Smooth muscle cell (in vitro differentiated cells): ENCODE measurements around the gene TSTD2. TPM values are rescaled to one million over a fixed set of nuclear protein-coding genes. Genes with fewer than 3 reads are reported as not detected.
"Not testable (repeated sequence)": the region's sequence is repeated elsewhere in the genome, so short reads cannot be mapped to it uniquely, and the experiment has no call there.

Source experiments
- DNase-seq: peaks from one replicate; lab custom pipeline; 2025; ENCODE audit not compliant: unreplicated experiment; lab: John Stamatoyannopoulos, UW
- H2AFZ ChIP-seq: fragments of 200-600 bp; sonication (generic); 2 replicates; pipeline ENCODE4 v1.6.0; 2016; ENCODE audit warnings: antibody characterized with exemption, low read depth, mild to moderate bottlenecking
- H3F3A ChIP-seq: fragments of 200-600 bp; sonication (generic); 2 replicates; pipeline ENCODE4 v1.6.0; 2017; ENCODE audit warnings: antibody characterized with exemption, low read depth
- H3K27ac ChIP-seq: fragments of 200-600 bp; sonication (generic); 2 replicates; pipeline ENCODE4 v1.5.1; 2016; ENCODE audit warnings: low read depth, mild to moderate bottlenecking
- H3K27me3 ChIP-seq: fragments of 200-600 bp; sonication (generic); 2 replicates; pipeline ENCODE4 v1.6.1; 2016; ENCODE audit warnings: low read depth, mild to moderate bottlenecking
- H3K36me3 ChIP-seq: fragments of 200-600 bp; sonication (generic); 2 replicates; pipeline ENCODE4 v1.5.1; 2016; ENCODE audit warnings: low read depth
- H3K4me1 ChIP-seq: fragments of 200-600 bp; sonication (generic); 2 replicates; pipeline ENCODE4 v1.5.1; 2016; ENCODE audit warnings: low read depth
- H3K4me2 ChIP-seq: fragments of 200-600 bp; sonication (generic); 2 replicates; pipeline ENCODE4 v1.6.0; 2016; ENCODE audit warnings: mild to moderate bottlenecking
- H3K4me3 ChIP-seq: fragments of 200-600 bp; sonication (generic); 2 replicates; pipeline ENCODE4 v1.5.1; 2016; ENCODE audit warnings: mild to moderate bottlenecking
- H3K79me2 ChIP-seq: fragments of 200-600 bp; sonication (generic); 2 replicates; pipeline ENCODE4 v1.6.0; 2016; ENCODE audit warnings: low read depth, mild to moderate bottlenecking
- H3K9ac ChIP-seq: fragments of 200-600 bp; sonication (generic); 2 replicates; pipeline ENCODE4 v1.6.0; 2016; ENCODE audit warnings: low read depth
- H3K9me3 ChIP-seq: fragments of 200-600 bp; sonication (generic); replicated peaks from 2 replicates; pipeline ENCODE4 v1.5.1; 2016; ENCODE audit warnings: low read depth
- H4K20me1 ChIP-seq: fragments of 200-600 bp; sonication (generic); 2 replicates; pipeline ENCODE4 v1.6.0; 2016; ENCODE audit warnings: low read depth
- CTCF ChIP-seq: fragments of 200-600 bp; sonication (generic); IDR thresholded peaks from 2 replicates; pipeline ENCODE4 v1.5.1; 2017; ENCODE audit warnings: borderline replicate concordance, mild to moderate bottlenecking, antibody characterized with exemption; ENCODE audit not compliant: insufficient read depth, poor library complexity, severe bottlenecking
- WGBS: methylation state at CpG from one replicate; pipeline ENCODE4 v1.1.7; 2016; ENCODE audit warnings: low lambda C conversion rate; 5-methylcytosine and 5-hydroxymethylcytosine counted together
- polyA plus RNA-seq: library from polyadenylated mRNA; unstranded; fragments of >200 nt; fragmentation: Nextera tagmentation; extraction: Ambion mirVana; gene quantifications from 2 replicates; pipeline ENCODE4 v1.2.1, GENCODE V29; 2016
- total RNA-seq: library from RNA; depleted of rRNA; stranded (reverse); fragments of >200 nt; gene quantifications from 2 replicates; pipeline ENCODE4 v1.2.3, GENCODE V29; 2014

Gene TSTD2
- total and polyA plus RNA-seq, 2 experiments from 2014 or later, result 8.5 to 23.5 TPM

DNA sequence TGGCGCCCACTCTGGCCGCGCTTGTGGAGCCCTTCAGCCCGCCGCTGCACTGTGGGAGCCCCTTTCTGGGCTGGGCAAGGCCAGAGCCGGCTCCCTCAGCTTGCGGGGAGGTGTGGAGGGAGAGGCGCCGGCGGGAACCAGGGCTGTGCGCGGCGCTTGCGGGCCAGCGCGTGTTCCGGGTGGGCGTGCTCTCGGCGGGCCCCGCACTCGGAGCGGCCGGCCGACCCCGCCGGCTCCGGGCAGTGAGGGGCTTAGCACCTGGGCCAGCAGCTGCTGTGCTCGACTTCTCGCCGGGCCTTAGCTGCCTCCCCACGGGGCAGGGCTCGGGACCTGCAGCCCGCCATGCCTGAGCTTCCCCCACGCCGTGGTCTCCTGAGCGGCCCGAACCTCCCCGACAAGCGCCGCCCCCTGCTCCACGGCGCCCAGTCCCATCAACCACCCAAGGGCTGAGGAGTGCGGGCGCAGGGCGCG lies 59.0 kb downstream of the TSTD2 start:
- 98% methylated on average over 35 of the region's 47 CpGs for WGBS
- H3K27ac ChIP-seq, result not testable (repeated sequence)

DNA sequence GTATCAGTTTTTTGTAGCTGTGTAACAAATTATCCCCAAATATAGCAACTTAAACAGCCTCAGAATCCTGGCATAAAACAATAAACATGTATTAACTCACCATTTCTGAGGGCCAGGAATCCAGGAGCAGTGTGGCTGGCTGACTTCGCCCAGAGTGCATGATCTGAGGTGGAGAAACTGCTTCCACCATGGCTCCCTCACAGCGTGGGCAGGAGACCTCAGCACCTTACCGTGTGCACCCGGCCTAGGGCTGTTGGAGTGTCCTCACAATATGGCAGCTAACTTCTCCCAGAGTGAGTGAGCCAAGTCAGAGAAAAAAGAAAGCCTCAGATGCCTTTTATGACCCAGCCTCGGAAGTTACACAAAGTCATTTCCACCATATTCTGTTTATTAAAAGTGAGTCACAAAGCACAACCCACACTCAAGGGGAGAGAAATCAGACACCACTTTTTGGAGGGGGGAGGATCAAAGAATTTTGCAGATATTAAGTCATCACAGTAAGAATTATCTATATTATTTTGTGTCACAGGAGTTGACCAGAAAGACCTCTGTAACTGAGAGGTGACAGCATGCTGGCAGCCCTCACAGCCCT lies 59.6 kb downstream of the TSTD2 start:
- 86% methylated on average over 5 of the region's 5 CpGs for WGBS
- H3K9me3 ChIP-seq, result no peaks in the 10 kb centered on the region
- DNase-seq, result no peak
- no peaks in the 10 kb centered on the region for H3K4me1 ChIP-seq
- H4K20me1 ChIP-seq, result no peaks in the 10 kb centered on the region
- H3K27ac ChIP-seq, result no peak overlapping the region
- H3K79me2 ChIP-seq, result no peaks in the 10 kb centered on the region
- H3K4me2 ChIP-seq, result no peak overlapping the region
- no peaks in the 10 kb centered on the region for H3F3A ChIP-seq
- TF ChIP-seq CTCF, result no peak
- no peaks in the 10 kb centered on the region for H3K27me3 ChIP-seq
- H2AFZ ChIP-seq, result no peak overlapping the region
- H3K36me3 ChIP-seq, result no peaks in the 10 kb centered on the region
- H3K4me3 ChIP-seq, result no peak overlapping the region
- H3K9ac ChIP-seq, result no peak overlapping the region

More for the DNA sequence above, 59.0 kb downstream of the TSTD2 start:
- not testable (repeated sequence) for H3K9ac ChIP-seq, H3K36me3 ChIP-seq, H3K4me3 ChIP-seq, H3K9me3 ChIP-seq, H3K27me3 ChIP-seq, H3F3A ChIP-seq, H3K79me2 ChIP-seq, DNase-seq, H3K4me2 ChIP-seq, H2AFZ ChIP-seq, H3K4me1 ChIP-seq, H4K20me1 ChIP-seq

DNA sequence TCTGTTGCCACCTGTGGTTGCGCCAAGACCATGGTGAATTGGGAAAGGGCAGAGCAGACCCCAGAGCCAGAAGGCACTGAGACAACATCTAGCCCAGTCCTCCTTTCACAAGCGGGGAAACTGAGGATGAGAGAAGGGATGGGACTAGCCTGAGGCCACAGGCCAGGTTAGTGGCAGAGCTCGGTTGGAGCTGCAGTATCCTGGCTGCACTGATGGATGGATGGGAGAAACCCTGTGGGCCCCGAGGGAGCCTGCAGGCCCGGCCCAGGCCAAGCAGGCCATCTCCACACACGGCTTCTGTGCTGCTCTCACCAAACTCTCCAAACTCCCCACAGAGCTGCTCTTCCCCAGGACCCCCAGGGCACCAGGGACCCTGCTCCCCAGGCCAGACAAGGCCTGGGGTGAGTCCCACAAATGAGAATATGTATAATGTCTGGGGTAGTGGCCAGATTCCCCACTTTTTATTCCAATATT lies 60.2 kb downstream of the TSTD2 start:
- Histone ChIP-seq H2AFZ (no peak overlapping the region), H3F3A (no peaks in the 10 kb centered on the region), H3K4me3 (no peak overlapping the region), H3K4me2 (no peak overlapping the region), H3K27ac (no peak overlapping the region), H4K20me1 (no peaks in the 10 kb centered on the region), H3K9ac (no peak overlapping the region), H3K4me1 (no peaks in the 10 kb centered on the region), H3K9me3 (no peaks in the 10 kb centered on the region), H3K79me2 (no peaks in the 10 kb centered on the region), H3K27me3 (no peaks in the 10 kb centered on the region), H3K36me3 (no peaks in the 10 kb centered on the region)
- no peak for TF ChIP-seq CTCF
- DNase-seq, result no peak
- 96% methylated on average over 6 of the region's 6 CpGs for WGBS

GRCh38 chr9:97572196-97572891 lies 60.8 kb downstream of the TSTD2 start:
- no peaks in the 10 kb centered on the region for H3K79me2 ChIP-seq
- H3K27ac ChIP-seq, result no peak overlapping the region
- DNase-seq, result no peak
- no peak overlapping the region for H2AFZ ChIP-seq
- no peaks in the 10 kb centered on the region for H3K27me3 ChIP-seq
- no peak overlapping the region for H3K4me2 ChIP-seq
- no peaks in the 10 kb centered on the region for H3F3A ChIP-seq
- no peaks in the 10 kb centered on the region for H3K4me1 ChIP-seq
- H3K4me3 ChIP-seq, result no peak overlapping the region
- no peaks in the 10 kb centered on the region for H3K9me3 ChIP-seq
- no peaks in the 10 kb centered on the region for H3K36me3 ChIP-seq
- no peak for TF ChIP-seq CTCF
- no peaks in the 10 kb centered on the region for H4K20me1 ChIP-seq
- WGBS, result 92% methylated on average over 9 of the region's 9 CpGs
- H3K9ac ChIP-seq, result no peak overlapping the region
